ENCODE data around the gene SP3.

SP3 gene

DNA sequence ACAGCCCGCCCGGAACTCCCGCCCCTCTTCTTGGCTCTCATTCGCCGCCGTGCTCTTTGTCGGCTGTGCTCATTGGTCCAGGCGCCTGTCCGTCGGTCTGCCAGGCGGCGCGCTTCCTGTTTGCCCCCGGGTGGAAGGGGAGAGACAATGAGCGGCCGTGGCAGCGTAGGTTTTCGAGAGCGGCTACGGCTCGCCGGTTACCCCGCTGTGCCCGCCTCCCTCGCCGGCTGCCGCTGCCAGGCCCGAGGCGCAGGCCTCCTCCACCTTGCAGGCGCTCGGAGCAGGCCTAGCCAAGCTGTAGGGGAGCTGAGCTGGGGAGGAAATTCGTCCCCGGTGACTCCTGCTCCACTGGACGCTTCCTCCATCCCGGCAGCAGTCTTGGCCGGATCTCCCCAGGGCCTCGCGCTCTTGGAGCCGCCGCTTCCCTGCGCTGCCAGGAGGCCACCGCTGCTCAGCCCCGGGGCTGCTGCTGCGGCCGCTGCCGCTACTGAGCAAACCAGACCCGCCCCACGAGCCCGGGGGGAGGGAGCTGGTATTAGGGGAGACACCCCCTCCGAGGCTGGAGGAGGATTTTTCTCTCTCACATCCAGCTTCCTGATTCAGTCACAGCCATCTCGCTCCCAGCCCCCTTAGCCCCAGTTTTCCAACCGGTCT, at the start of gene SP3:
TSS of gene SP3 (minus strand) at position 2 of the 654 bp plus-strand sequence. CDS start 202 bp downstream, outside the sequence.
- Histone ChIP-seq H3K4me3 (ENCODE audit: insufficient read length, low read depth) (peak within 1 kb of the TSS; percentile 96), H3K27me3 (ENCODE audit: insufficient read depth, insufficient read length) (no peaks in the 10 kb centered on the region), H3K36me3 (ENCODE audit: insufficient read depth, insufficient read length, low read length) (peaks cover 9% of the 10 kb centered on the region), H3K9me3 (ENCODE audit: insufficient read depth, low read length) (no peaks in the 10 kb centered on the region), H3K4me1 (ENCODE audit: insufficient read depth, insufficient read length) (no peaks in the 10 kb centered on the region), H3K9ac (ENCODE audit: insufficient read length, low read depth) (peak within 1 kb of the TSS; percentile 100)
- DNase-seq (ENCODE audit: low read depth, low spot score): peak; percentile 97
- no peak for TF ChIP-seq ZNF274 (IDR thresholded peaks at IDR 0.05; ENCODE audit: low read depth, low read length)
- no peak for TF ChIP-seq YY1 (IDR thresholded peaks at IDR 0.05; ENCODE audit: insufficient read depth, insufficient read length)
- no peak for TF ChIP-seq SUZ12 (IDR thresholded peaks at IDR 0.05; ENCODE audit: extremely low read depth, insufficient read depth, insufficient read length)

- H3K4me3 ChIP-seq (ENCODE audit: insufficient read length, low read depth): no peak overlapping the region
- no peak overlapping the region for H3K9ac ChIP-seq (ENCODE audit: insufficient read length, low read depth)
- H3K36me3 ChIP-seq (ENCODE audit: insufficient read depth, insufficient read length, low read length): no peaks in the 10 kb centered on the region
- TF ChIP-seq SUZ12 (IDR thresholded peaks at IDR 0.05; ENCODE audit: extremely low read depth, insufficient read depth, insufficient read length) (no peak), YY1 (IDR thresholded peaks at IDR 0.05; ENCODE audit: insufficient read depth, insufficient read length) (no peak), ZNF274 (IDR thresholded peaks at IDR 0.05; ENCODE audit: low read depth, low read length) (no peak)
- H3K9me3 ChIP-seq (ENCODE audit: insufficient read depth, low read length): no peaks in the 10 kb centered on the region
- peaks cover 3% of the 10 kb centered on the region for H3K4me1 ChIP-seq (ENCODE audit: insufficient read depth, insufficient read length)
- no peaks in the 10 kb centered on the region for H3K27me3 ChIP-seq (ENCODE audit: insufficient read depth, insufficient read length)
- DNase-seq (ENCODE audit: low read depth, low spot score): no peak
Observed at GRCh38 chr2:174014699-174015070, 49.5 kb upstream of the SP3 start.

- TF ChIP-seq SUZ12 (IDR thresholded peaks at IDR 0.05; ENCODE audit: extremely low read depth, insufficient read depth, insufficient read length): no peak
- TF ChIP-seq YY1 (IDR thresholded peaks at IDR 0.05; ENCODE audit: insufficient read depth, insufficient read length): no peak
- TF ChIP-seq ZNF274 (IDR thresholded peaks at IDR 0.05; ENCODE audit: low read depth, low read length): no peak
- Histone ChIP-seq H3K27me3 (ENCODE audit: insufficient read depth, insufficient read length) (no peaks in the 10 kb centered on the region), H3K4me3 (ENCODE audit: insufficient read length, low read depth) (no peak overlapping the region), H3K4me1 (ENCODE audit: insufficient read depth, insufficient read length) (peaks cover 3% of the 10 kb centered on the region), H3K9ac (ENCODE audit: insufficient read length, low read depth) (no peak overlapping the region), H3K9me3 (ENCODE audit: insufficient read depth, low read length) (no peaks in the 10 kb centered on the region), H3K36me3 (ENCODE audit: insufficient read depth, insufficient read length, low read length) (no peaks in the 10 kb centered on the region)
- DNase-seq (ENCODE audit: low read depth, low spot score): no peak
Observed at GRCh38 chr2:174014011-174014698, 49.0 kb upstream of the SP3 start.

DNA sequence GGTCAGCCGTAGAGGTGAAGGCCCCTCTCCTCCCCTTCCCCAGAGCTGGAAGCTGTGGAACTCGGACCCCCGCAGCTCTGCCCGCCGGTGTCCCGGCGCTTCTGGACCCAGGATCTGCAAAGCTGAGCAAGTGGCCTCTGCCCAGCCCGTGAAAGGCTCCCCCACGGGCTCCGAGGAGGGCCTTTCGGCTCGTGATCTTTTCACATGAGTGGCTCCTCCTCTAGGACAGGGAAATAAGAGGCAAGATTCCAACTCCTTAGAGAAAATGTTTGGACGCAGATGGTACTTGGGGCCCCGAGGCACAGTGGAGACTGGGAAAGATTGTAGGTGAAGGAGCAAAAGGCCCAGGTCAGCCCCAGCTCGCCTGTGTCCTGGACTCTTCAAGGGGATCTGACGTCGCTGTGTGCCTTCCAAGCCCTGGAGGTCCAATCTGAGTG, 48.2 kb upstream of the SP3 start:
- Histone ChIP-seq H3K4me1 (ENCODE audit: insufficient read depth, insufficient read length) (peaks cover 3% of the 10 kb centered on the region), H3K4me3 (ENCODE audit: insufficient read length, low read depth) (peak overlapping the region; percentile 13), H3K27me3 (ENCODE audit: insufficient read depth, insufficient read length) (no peaks in the 10 kb centered on the region), H3K36me3 (ENCODE audit: insufficient read depth, insufficient read length, low read length) (no peaks in the 10 kb centered on the region), H3K9me3 (ENCODE audit: insufficient read depth, low read length) (no peaks in the 10 kb centered on the region), H3K9ac (ENCODE audit: insufficient read length, low read depth) (peak overlapping the region; percentile 46)
- DNase-seq (ENCODE audit: low read depth, low spot score): no peak
- TF ChIP-seq YY1 (IDR thresholded peaks at IDR 0.05; ENCODE audit: insufficient read depth, insufficient read length): no peak
- TF ChIP-seq ZNF274 (IDR thresholded peaks at IDR 0.05; ENCODE audit: low read depth, low read length): no peak
- no peak for TF ChIP-seq SUZ12 (IDR thresholded peaks at IDR 0.05; ENCODE audit: extremely low read depth, insufficient read depth, insufficient read length)

DNA sequence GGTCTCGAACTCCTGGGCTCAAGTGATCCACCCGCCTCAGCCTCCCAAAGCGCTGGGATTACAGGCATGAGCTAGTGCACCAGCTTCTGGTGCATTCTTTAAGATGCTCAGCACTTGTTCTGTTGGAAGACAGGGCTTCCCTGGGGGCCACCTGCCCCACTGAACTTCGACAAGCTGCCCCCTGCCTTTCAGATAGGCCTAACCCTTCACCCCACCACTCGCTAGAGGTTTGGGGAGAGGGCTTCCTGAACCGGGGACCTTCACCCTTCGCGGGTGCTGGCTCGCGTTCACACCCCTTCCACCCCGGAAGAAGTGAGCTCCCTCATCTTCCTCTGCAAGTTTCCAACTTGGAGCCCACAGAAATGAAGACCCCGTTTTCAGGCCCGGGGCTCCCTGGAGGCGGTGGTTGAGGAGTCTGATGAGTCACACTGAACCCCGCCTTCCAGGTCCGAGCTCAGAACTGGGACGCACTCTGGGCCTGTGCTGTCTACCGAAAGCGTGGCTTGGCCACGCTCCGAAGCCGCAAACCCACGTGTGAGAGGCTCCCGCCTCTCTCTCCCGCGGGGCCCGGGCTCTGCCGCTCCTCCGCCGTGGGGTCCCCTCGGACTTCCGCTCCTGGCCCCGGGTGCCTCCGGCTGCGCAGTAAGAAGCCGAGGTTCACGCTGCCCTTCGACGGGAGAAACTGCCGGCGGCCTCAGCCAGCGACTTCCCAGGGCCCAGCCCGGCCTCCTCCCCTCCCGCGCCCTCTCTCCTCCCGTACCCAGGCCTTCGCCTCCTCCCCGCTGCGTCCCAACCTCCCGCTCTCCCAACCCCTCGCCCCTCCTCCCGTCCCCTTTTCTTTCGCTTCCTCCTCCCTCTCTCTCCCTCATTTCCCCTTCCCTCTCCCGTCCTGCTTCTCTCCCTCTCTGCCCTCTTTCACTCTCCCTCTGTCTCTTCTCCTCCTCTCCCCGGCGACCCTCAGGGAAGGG, 47.5 kb upstream of the SP3 start:
- H3K4me3 ChIP-seq (ENCODE audit: insufficient read length, low read depth): peak overlapping the region; percentile 13
- H3K27me3 ChIP-seq (ENCODE audit: insufficient read depth, insufficient read length): no peaks in the 10 kb centered on the region
- H3K9me3 ChIP-seq (ENCODE audit: insufficient read depth, low read length): no peaks in the 10 kb centered on the region
- peak overlapping the region; percentile 46 for H3K9ac ChIP-seq (ENCODE audit: insufficient read length, low read depth)
- no peaks in the 10 kb centered on the region for H3K36me3 ChIP-seq (ENCODE audit: insufficient read depth, insufficient read length, low read length)
- no peak for DNase-seq (ENCODE audit: low read depth, low spot score)
- H3K4me1 ChIP-seq (ENCODE audit: insufficient read depth, insufficient read length): peaks cover 3% of the 10 kb centered on the region
- TF ChIP-seq YY1 (IDR thresholded peaks at IDR 0.05; ENCODE audit: insufficient read depth, insufficient read length) (no peak), ZNF274 (IDR thresholded peaks at IDR 0.05; ENCODE audit: low read depth, low read length) (no peak), SUZ12 (IDR thresholded peaks at IDR 0.05; ENCODE audit: extremely low read depth, insufficient read depth, insufficient read length) (no peak)

DNA sequence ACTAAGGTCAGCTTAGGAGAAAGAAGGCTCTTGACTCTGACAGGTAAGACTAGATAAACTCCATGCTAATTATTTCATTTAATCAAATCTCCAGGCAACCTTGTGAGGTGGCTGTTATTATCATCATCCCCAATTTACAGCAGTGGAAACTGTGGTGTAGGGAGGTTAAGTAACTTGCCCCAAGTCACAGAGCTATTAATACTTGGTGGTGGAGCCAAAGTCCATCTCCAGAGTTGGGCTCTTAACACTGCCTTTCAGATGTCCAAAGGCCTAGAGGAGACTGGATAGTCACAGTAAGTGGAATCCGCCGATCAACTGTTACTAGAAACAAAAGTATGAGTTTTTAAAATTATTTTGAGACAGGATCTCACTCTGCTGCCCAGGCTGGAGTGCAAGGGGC, 46.6 kb upstream of the SP3 start:
- H3K4me1 ChIP-seq (ENCODE audit: insufficient read depth, insufficient read length): peaks cover 3% of the 10 kb centered on the region
- no peak overlapping the region for H3K9ac ChIP-seq (ENCODE audit: insufficient read length, low read depth)
- no peak for TF ChIP-seq SUZ12 (IDR thresholded peaks at IDR 0.05; ENCODE audit: extremely low read depth, insufficient read depth, insufficient read length)
- no peak for DNase-seq (ENCODE audit: low read depth, low spot score)
- H3K9me3 ChIP-seq (ENCODE audit: insufficient read depth, low read length): no peaks in the 10 kb centered on the region
- no peaks in the 10 kb centered on the region for H3K27me3 ChIP-seq (ENCODE audit: insufficient read depth, insufficient read length)
- H3K36me3 ChIP-seq (ENCODE audit: insufficient read depth, insufficient read length, low read length): no peaks in the 10 kb centered on the region
- no peak overlapping the region for H3K4me3 ChIP-seq (ENCODE audit: insufficient read length, low read depth)
